Smooth muscle cell (in vitro differentiated cells): Measurements from ENCODE around the gene POLDIP2. TPM values are rescaled to one million over a fixed set of nuclear protein-coding genes. Genes with fewer than 3 reads are reported as not detected.

Source experiments
- DNase-seq: peaks from one replicate; lab custom pipeline; 2025; ENCODE audit not compliant: unreplicated experiment; lab: John Stamatoyannopoulos, UW
- H2AFZ ChIP-seq: fragments of 200-600 bp; sonication (generic); 2 replicates; pipeline ENCODE4 v1.6.0; 2016; ENCODE audit warnings: antibody characterized with exemption, low read depth, mild to moderate bottlenecking
- H3F3A ChIP-seq: fragments of 200-600 bp; sonication (generic); 2 replicates; pipeline ENCODE4 v1.6.0; 2017; ENCODE audit warnings: antibody characterized with exemption, low read depth
- H3K27ac ChIP-seq: fragments of 200-600 bp; sonication (generic); 2 replicates; pipeline ENCODE4 v1.5.1; 2016; ENCODE audit warnings: low read depth, mild to moderate bottlenecking
- H3K27me3 ChIP-seq: fragments of 200-600 bp; sonication (generic); 2 replicates; pipeline ENCODE4 v1.6.1; 2016; ENCODE audit warnings: low read depth, mild to moderate bottlenecking
- H3K36me3 ChIP-seq: fragments of 200-600 bp; sonication (generic); 2 replicates; pipeline ENCODE4 v1.5.1; 2016; ENCODE audit warnings: low read depth
- H3K4me1 ChIP-seq: fragments of 200-600 bp; sonication (generic); 2 replicates; pipeline ENCODE4 v1.5.1; 2016; ENCODE audit warnings: low read depth
- H3K4me2 ChIP-seq: fragments of 200-600 bp; sonication (generic); 2 replicates; pipeline ENCODE4 v1.6.0; 2016; ENCODE audit warnings: mild to moderate bottlenecking
- H3K4me3 ChIP-seq: fragments of 200-600 bp; sonication (generic); 2 replicates; pipeline ENCODE4 v1.5.1; 2016; ENCODE audit warnings: mild to moderate bottlenecking
- H3K79me2 ChIP-seq: fragments of 200-600 bp; sonication (generic); 2 replicates; pipeline ENCODE4 v1.6.0; 2016; ENCODE audit warnings: low read depth, mild to moderate bottlenecking
- H3K9ac ChIP-seq: fragments of 200-600 bp; sonication (generic); 2 replicates; pipeline ENCODE4 v1.6.0; 2016; ENCODE audit warnings: low read depth
- H3K9me3 ChIP-seq: fragments of 200-600 bp; sonication (generic); replicated peaks from 2 replicates; pipeline ENCODE4 v1.5.1; 2016; ENCODE audit warnings: low read depth
- H4K20me1 ChIP-seq: fragments of 200-600 bp; sonication (generic); 2 replicates; pipeline ENCODE4 v1.6.0; 2016; ENCODE audit warnings: low read depth
- WGBS: methylation state at CpG from one replicate; pipeline ENCODE4 v1.1.7; 2016; ENCODE audit warnings: low lambda C conversion rate; 5-methylcytosine and 5-hydroxymethylcytosine counted together
- polyA plus RNA-seq: library from polyadenylated mRNA; unstranded; fragments of >200 nt; fragmentation: Nextera tagmentation; extraction: Ambion mirVana; gene quantifications from 2 replicates; pipeline ENCODE4 v1.2.1, GENCODE V29; 2016
- total RNA-seq: library from RNA; depleted of rRNA; stranded (reverse); fragments of >200 nt; gene quantifications from 2 replicates; pipeline ENCODE4 v1.2.3, GENCODE V29; 2014
- TF ChIP-seq, protein P1 (sequence below): fragments of 200-600 bp; sonication (generic); IDR thresholded peaks from 2 replicates; pipeline ENCODE4 v1.5.1; 2017; ENCODE audit warnings: borderline replicate concordance, mild to moderate bottlenecking, antibody characterized with exemption; ENCODE audit not compliant: insufficient read depth, poor library complexity, severe bottlenecking

Gene POLDIP2
- total and polyA plus RNA-seq, 2 experiments from 2014 or later, result 52.6 to 83.2 TPM

DNA sequence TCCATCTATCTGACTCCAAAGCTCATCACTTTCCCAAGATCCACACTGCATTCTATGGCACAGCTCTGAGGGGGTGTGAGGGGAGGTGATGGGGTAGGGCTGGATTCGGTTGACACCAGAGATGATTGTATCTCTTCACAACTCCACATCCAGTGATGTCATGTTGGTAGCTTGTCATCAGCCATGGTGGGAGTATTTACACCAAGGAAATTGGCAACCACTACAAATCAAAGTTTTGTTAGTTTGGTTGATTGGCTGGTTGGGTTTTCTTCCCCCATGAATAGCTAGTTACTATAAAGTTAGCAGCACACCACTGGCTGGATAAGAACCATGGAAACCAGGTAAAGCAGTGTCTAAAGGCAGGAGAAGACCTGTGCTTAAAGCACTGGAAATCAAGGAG, 33.7 kb upstream of the POLDIP2 start:
- Histone ChIP-seq H3K4me1 (no peaks in the 10 kb centered on the region), H3K4me3 (no peak overlapping the region), H3K9ac (no peak overlapping the region), H3K9me3 (no peaks in the 10 kb centered on the region), H4K20me1 (peaks cover 4% of the 10 kb centered on the region), H3K79me2 (no peaks in the 10 kb centered on the region), H3K4me2 (no peak overlapping the region), H3K27me3 (no peaks in the 10 kb centered on the region), H3F3A (peaks cover 7% of the 10 kb centered on the region), H3K36me3 (peaks cover 8% of the 10 kb centered on the region), H2AFZ (no peak overlapping the region), H3K27ac (no peak overlapping the region)
- no peak for DNase-seq
- WGBS, result 87% methylated on average over 1 of the region's 1 CpG
- TF ChIP-seq, protein P1, sequence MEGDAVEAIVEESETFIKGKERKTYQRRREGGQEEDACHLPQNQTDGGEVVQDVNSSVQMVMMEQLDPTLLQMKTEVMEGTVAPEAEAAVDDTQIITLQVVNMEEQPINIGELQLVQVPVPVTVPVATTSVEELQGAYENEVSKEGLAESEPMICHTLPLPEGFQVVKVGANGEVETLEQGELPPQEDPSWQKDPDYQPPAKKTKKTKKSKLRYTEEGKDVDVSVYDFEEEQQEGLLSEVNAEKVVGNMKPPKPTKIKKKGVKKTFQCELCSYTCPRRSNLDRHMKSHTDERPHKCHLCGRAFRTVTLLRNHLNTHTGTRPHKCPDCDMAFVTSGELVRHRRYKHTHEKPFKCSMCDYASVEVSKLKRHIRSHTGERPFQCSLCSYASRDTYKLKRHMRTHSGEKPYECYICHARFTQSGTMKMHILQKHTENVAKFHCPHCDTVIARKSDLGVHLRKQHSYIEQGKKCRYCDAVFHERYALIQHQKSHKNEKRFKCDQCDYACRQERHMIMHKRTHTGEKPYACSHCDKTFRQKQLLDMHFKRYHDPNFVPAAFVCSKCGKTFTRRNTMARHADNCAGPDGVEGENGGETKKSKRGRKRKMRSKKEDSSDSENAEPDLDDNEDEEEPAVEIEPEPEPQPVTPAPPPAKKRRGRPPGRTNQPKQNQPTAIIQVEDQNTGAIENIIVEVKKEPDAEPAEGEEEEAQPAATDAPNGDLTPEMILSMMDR, result no peak

DNA sequence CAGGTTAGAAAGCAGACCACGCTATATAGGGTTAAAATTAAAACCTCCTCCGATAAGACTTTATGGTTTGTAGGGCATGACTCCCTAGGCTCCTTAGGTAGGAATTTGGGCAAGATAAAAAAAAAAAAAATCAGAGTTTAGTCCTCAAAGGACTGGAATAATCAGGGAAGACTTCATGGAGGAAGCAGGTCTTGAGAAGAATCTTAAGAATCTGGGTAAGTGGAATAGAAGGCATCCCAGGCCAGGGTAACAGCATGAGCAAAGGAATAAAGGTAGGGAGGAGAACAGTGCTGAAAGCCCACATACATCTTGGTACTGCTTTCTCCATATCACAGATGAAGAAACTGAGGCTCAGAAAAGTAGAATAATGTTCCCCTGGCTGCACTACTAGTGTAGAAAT, 33.2 kb upstream of the POLDIP2 start:
- no peak overlapping the region for H3K4me3 ChIP-seq
- no peak overlapping the region for H3K4me2 ChIP-seq
- peaks cover 7% of the 10 kb centered on the region for H3F3A ChIP-seq
- H3K27me3 ChIP-seq, result no peaks in the 10 kb centered on the region
- H3K36me3 ChIP-seq, result peaks cover 8% of the 10 kb centered on the region
- H3K9ac ChIP-seq, result no peak overlapping the region
- 83% methylated on average over 2 of the region's 2 CpGs for WGBS
- no peaks in the 10 kb centered on the region for H3K4me1 ChIP-seq
- no peaks in the 10 kb centered on the region for H3K79me2 ChIP-seq
- no peak for DNase-seq
- H3K9me3 ChIP-seq, result no peaks in the 10 kb centered on the region
- peaks cover 7% of the 10 kb centered on the region for H4K20me1 ChIP-seq
- no peak overlapping the region for H3K27ac ChIP-seq
- TF ChIP-seq, protein P1, result no peak
- H2AFZ ChIP-seq, result no peak overlapping the region

DNA sequence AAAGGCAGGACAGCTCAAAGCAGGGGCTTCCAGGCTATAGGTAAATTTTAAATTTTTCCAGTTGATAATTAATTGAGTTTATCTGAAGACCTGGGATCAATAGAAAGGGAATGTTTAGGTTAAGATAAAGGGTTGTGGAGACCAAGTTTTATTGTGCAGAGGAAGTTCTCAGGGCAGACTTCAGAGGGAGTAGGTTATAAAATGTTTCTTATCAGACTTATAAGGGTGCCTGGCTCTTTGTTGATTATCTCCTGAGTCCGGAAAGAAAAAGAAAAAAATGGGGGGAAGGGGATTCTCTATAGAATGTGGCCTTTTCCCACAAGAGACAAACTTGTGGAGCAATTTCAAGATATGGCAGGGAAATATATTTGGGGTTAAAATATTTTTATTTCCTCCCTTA, 32.8 kb upstream of the POLDIP2 start:
- Histone ChIP-seq H4K20me1 (peaks cover 7% of the 10 kb centered on the region), H3K4me2 (no peak overlapping the region), H3K9me3 (no peaks in the 10 kb centered on the region), H3K9ac (no peak overlapping the region), H3F3A (peaks cover 7% of the 10 kb centered on the region), H3K4me3 (no peak overlapping the region), H3K36me3 (peaks cover 8% of the 10 kb centered on the region), H3K27me3 (no peaks in the 10 kb centered on the region), H3K79me2 (no peaks in the 10 kb centered on the region), H2AFZ (no peak overlapping the region), H3K27ac (no peak overlapping the region), H3K4me1 (no peaks in the 10 kb centered on the region)
- WGBS, result 35% methylated on average over 1 of the region's 1 CpG
- no peak for DNase-seq
- TF ChIP-seq, protein P1, result no peak

DNA sequence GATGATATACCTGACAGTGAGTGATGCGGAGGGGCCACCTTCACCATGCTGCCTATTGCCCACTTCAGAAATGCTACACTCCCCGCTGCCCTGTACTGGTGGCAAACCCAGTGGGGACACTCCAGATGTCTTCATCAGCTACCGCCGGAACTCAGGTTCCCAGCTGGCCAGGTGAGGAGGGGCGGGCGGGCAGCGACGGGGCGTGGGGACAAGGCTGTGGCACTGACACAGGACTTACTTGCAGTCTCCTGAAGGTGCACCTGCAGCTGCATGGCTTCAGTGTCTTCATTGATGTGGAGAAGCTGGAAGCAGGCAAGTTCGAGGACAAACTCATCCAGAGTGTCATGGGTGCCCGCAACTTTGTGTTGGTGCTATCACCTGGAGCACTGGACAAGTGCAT, 30.8 kb upstream of the POLDIP2 start:
- no peak overlapping the region for H3K4me2 ChIP-seq
- no peak overlapping the region for H2AFZ ChIP-seq

More for the DNA sequence above, 30.8 kb upstream of the POLDIP2 start:
- Histone ChIP-seq H3K27me3 (peaks cover 13% of the 10 kb centered on the region), H3F3A (peaks cover 7% of the 10 kb centered on the region), H3K9me3 (no peaks in the 10 kb centered on the region), H4K20me1 (peaks cover 18% of the 10 kb centered on the region), H3K36me3 (peaks cover 8% of the 10 kb centered on the region), H3K4me3 (no peak overlapping the region), H3K4me1 (no peaks in the 10 kb centered on the region), H3K79me2 (no peaks in the 10 kb centered on the region), H3K27ac (no peak overlapping the region), H3K9ac (no peak overlapping the region)
- TF ChIP-seq, protein P1, result no peak
- WGBS, result 92% methylated on average over 11 of the region's 11 CpGs
- DNase-seq, result no peak
